MM.1S (cell line): ENCODE results near the gene ATXN1.

Source experiments
- DNase-seq: peaks from one replicate; pipeline ENCODE4 v3.0.0-alpha.2; 2015
- H2AFZ ChIP-seq: fragments of 300-600 bp; sonication (generic); 2 replicates; pipeline ENCODE4 v1.6.0; 2016; ENCODE audit warnings: antibody characterized with exemption, low read length
- H3F3A ChIP-seq: fragments of 300-600 bp; sonication (generic); 2 replicates; pipeline ENCODE4 v1.6.1; 2016; ENCODE audit warnings: mild to moderate bottlenecking, antibody characterized with exemption, low read length, moderate library complexity, mixed read lengths; ENCODE audit not compliant: insufficient read depth
- H3K27ac ChIP-seq: fragments of 300-600 bp; sonication (generic); 2 replicates; pipeline ENCODE4 v1.5.1; 2016; ENCODE audit warnings: mild to moderate bottlenecking, low read length
- H3K27me3 ChIP-seq: fragments of 300-600 bp; sonication (generic); replicated peaks from 2 replicates; pipeline ENCODE4 v1.6.0; 2016; ENCODE audit warnings: low read length; ENCODE audit not compliant: insufficient read depth
- H3K36me3 ChIP-seq: fragments of 300-600 bp; sonication (generic); replicated peaks from 2 replicates; pipeline ENCODE4 v1.6.1; 2016; ENCODE audit warnings: mild to moderate bottlenecking, low read length, mixed read lengths; ENCODE audit not compliant: insufficient read depth
- H3K4me1 ChIP-seq: fragments of 300-600 bp; sonication (generic); 2 replicates; pipeline ENCODE4 v1.6.1; 2016; ENCODE audit warnings: low read length, mixed read lengths
- H3K4me2 ChIP-seq: fragments of 300-600 bp; sonication (generic); 2 replicates; pipeline ENCODE4 v1.6.0; 2016; ENCODE audit warnings: low read depth, low read length
- H3K4me3 ChIP-seq: fragments of 300-600 bp; sonication (generic); 2 replicates; pipeline ENCODE4 v1.5.1; 2016; ENCODE audit warnings: low read length, mixed read lengths
- H3K79me2 ChIP-seq: fragments of 300-600 bp; sonication (generic); 2 replicates; pipeline ENCODE4 v1.6.1; 2016; ENCODE audit warnings: mixed run types, low read length, mixed read lengths
- H3K9ac ChIP-seq: fragments of 300-600 bp; sonication (generic); 2 replicates; pipeline ENCODE4 v1.6.1; 2016; ENCODE audit warnings: low read length, mixed read lengths
- H3K9me2 ChIP-seq: fragments of 300-600 bp; sonication (generic); replicated peaks from 2 replicates; pipeline ENCODE4 v1.6.1; 2016; ENCODE audit warnings: mild to moderate bottlenecking, low read length, mixed read lengths; ENCODE audit not compliant: insufficient read depth
- H3K9me3 ChIP-seq: fragments of 300-600 bp; sonication (generic); replicated peaks from 2 replicates; pipeline ENCODE4 v1.6.1; 2016; ENCODE audit warnings: mild to moderate bottlenecking, low read length, mixed read lengths; ENCODE audit not compliant: insufficient read depth
- H4K20me1 ChIP-seq: fragments of 300-600 bp; sonication (generic); 2 replicates; pipeline ENCODE4 v1.6.1; 2016; ENCODE audit warnings: mild to moderate bottlenecking, low read length, moderate library complexity, mixed read lengths; ENCODE audit not compliant: insufficient read depth
- EZH2 ChIP-seq: fragments of 300-600 bp; sonication (generic); optimal IDR thresholded peaks from 2 replicates; pipeline ENCODE3; 2017; ENCODE audit warnings: low read depth, mild to moderate bottlenecking, antibody characterized with exemption, low read length, mixed read lengths
- EZH2phosphoT487 ChIP-seq: fragments of 300-600 bp; sonication (generic); IDR thresholded peaks from 2 replicates; pipeline ENCODE4 v1.6.1; 2018; ENCODE audit warnings: antibody characterized with exemption, low read length
- TF ChIP-seq, protein P1 (sequence below): fragments of 300-600 bp; sonication (generic); IDR thresholded peaks from 2 replicates; pipeline ENCODE4 v1.5.1; 2016; ENCODE audit warnings: antibody characterized with exemption, low read length, mixed read lengths

ATXN1 gene

DNA sequence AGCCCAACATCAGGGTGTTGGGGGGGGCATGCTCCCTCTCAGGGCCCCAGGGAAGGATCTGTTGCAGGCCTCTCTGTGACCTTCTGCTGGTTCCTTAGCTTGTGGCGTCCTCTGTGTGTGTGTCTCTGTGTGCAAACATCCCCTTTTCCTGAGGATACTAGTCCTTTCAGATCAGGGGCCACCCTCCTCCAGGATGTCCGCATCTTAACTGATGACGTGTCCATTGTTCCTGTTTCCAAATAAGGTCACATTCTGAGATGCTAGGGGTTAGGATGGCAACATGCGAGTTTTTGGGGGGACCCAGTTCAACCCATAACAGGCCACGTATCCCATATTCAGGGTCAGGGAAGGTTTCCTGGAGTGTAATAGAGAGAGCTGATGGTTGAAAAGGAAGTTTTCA, 482.0 kb downstream of the ATXN1 start:
- peaks cover 8% of the 10 kb centered on the region; the same call in 1 of the 2 replicates for H3K4me1 ChIP-seq
- no peak overlapping the region for H3K27ac ChIP-seq
- no peak overlapping the region for H2AFZ ChIP-seq
- no peaks in the 10 kb centered on the region for H3K36me3 ChIP-seq
- H3K4me2 ChIP-seq: no peak overlapping the region
- no peak overlapping the region for H3K4me3 ChIP-seq
- DNase-seq: no peak
- no peak overlapping the region for H3K9ac ChIP-seq
- TF ChIP-seq, protein P1, sequence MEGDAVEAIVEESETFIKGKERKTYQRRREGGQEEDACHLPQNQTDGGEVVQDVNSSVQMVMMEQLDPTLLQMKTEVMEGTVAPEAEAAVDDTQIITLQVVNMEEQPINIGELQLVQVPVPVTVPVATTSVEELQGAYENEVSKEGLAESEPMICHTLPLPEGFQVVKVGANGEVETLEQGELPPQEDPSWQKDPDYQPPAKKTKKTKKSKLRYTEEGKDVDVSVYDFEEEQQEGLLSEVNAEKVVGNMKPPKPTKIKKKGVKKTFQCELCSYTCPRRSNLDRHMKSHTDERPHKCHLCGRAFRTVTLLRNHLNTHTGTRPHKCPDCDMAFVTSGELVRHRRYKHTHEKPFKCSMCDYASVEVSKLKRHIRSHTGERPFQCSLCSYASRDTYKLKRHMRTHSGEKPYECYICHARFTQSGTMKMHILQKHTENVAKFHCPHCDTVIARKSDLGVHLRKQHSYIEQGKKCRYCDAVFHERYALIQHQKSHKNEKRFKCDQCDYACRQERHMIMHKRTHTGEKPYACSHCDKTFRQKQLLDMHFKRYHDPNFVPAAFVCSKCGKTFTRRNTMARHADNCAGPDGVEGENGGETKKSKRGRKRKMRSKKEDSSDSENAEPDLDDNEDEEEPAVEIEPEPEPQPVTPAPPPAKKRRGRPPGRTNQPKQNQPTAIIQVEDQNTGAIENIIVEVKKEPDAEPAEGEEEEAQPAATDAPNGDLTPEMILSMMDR: no peak
- no peak for TF ChIP-seq EZH2phosphoT487
- TF ChIP-seq EZH2: no peak
- H4K20me1 ChIP-seq: no peaks in the 10 kb centered on the region
- H3K9me3 ChIP-seq: no peaks in the 10 kb centered on the region
- no peaks in the 10 kb centered on the region for H3K9me2 ChIP-seq
- no peaks in the 10 kb centered on the region for H3K79me2 ChIP-seq
- H3K27me3 ChIP-seq: no peaks in the 10 kb centered on the region
- no peaks in the 10 kb centered on the region for H3F3A ChIP-seq

DNA sequence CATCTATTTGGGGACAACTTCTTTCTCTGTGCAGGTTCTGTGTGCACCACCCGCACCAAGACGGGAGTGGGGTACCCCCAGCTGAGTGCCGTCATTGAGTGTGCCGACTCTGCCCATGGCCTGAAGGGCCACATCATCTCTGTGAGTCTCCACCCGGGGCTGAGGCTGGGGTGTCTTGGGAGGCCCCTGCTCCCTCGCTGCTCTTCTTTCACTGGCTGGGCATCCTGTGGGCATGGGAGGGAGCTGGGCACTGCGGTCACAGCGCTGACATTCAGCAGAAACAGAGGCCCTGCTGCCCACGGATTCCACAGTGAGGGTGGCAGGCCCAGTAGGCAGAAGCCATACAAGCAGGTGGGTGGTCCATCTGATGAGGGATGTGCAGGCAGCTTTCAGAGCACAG, 482.5 kb downstream of the ATXN1 start:
- Histone ChIP-seq H3F3A (no peaks in the 10 kb centered on the region), H3K4me3 (no peak overlapping the region), H3K27me3 (no peaks in the 10 kb centered on the region), H4K20me1 (no peaks in the 10 kb centered on the region), H3K36me3 (no peaks in the 10 kb centered on the region), H2AFZ (no peak overlapping the region), H3K79me2 (no peaks in the 10 kb centered on the region), H3K4me1 (peaks cover 8% of the 10 kb centered on the region; the same call in 1 of the 2 replicates), H3K9me3 (no peaks in the 10 kb centered on the region), H3K27ac (no peak overlapping the region), H3K9me2 (no peaks in the 10 kb centered on the region), H3K9ac (no peak overlapping the region), H3K4me2 (no peak overlapping the region)
- TF ChIP-seq, protein P1: no peak
- no peak for TF ChIP-seq EZH2phosphoT487
- no peak for TF ChIP-seq EZH2
- no peak for DNase-seq

DNA sequence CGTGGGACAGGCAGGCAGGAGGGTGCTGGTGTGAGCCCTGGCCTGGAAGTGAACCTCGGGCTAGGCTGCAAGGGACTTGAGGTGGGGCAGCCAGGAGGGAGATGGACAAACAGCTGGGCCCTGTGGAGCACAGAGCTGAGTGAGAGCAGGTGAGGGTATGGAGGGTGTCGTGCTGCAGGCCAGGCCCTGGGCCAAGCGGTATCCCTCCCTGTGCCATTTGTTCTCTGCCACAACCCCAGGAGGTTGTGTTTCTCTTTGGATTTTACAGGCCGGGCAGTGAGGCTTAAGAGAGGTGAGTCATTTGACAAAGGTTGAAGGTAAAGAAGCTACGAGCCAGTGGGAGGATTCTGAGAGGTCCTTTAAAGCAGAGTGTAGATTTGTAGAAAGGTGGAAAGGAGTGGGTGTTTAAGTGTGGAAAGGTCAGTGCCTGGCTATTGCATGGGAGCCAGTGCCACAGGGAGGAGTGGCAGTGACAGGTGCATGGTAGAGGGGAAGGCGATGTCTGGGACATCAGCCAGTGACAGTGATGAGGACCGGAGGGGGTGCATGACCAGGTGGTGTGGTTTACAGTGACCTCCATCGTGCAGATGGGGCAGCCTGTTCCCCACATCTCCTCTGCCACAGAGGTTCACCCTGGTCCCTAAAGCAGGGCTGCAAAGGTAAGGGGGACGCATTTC, 483.1 kb downstream of the ATXN1 start:
- H3K4me2 ChIP-seq: no peak overlapping the region
- H2AFZ ChIP-seq: no peak overlapping the region
- peaks cover 8% of the 10 kb centered on the region; the same call in 1 of the 2 replicates for H3K4me1 ChIP-seq
- H3K27ac ChIP-seq: no peak overlapping the region
- DNase-seq: no peak
- no peaks in the 10 kb centered on the region for H3F3A ChIP-seq
- TF ChIP-seq, protein P1: no peak
- no peak for TF ChIP-seq EZH2phosphoT487
- no peak for TF ChIP-seq EZH2
- no peaks in the 10 kb centered on the region for H3K79me2 ChIP-seq
- no peak overlapping the region for H3K4me3 ChIP-seq
- H3K9me3 ChIP-seq: no peaks in the 10 kb centered on the region
- H3K27me3 ChIP-seq: no peaks in the 10 kb centered on the region
- no peak overlapping the region for H3K9ac ChIP-seq
- H4K20me1 ChIP-seq: no peaks in the 10 kb centered on the region
- no peaks in the 10 kb centered on the region for H3K9me2 ChIP-seq
- H3K36me3 ChIP-seq: no peaks in the 10 kb centered on the region
